Measurements from ENCODE around the gene MRPL55. TPM values are rescaled to one million over a fixed set of nuclear protein-coding genes. Genes with fewer than 3 reads are reported as not detected.

Gene MRPL55
- total RNA-seq, 2 experiments from 2014 or later: 75.0 to 82.4 TPM

- H3K4me3 Mint-ChIP-seq: peak overlapping the region; percentile 90
- peaks cover 40% of the 10 kb centered on the region for H3K4me1 Mint-ChIP-seq
- no peak for DNase-seq
Measured at GRCh38 chr1:228081578-228082213, 27.4 kb downstream of the MRPL55 start.

DNA sequence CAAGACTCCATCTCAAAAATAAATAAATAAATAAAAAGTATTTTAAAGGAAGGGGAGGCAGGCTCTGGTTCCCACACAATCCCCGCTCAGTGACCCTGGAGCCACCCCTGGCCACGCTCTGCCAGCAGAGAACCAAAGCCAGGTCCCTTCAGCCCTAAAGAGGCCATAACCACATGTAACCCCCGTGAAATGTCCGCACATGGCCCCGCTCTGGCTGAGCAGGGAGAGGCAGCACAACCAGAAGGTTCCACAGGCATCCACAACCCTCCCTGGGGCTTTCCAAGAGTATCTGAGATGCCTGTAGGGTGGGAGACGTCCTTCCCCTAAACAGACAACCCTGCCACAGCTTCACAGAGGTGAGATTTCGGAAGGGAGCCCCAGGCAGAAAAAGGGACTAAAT is 28.0 kb downstream of the MRPL55 start:
- peak overlapping the region; percentile 83 for H3K27ac Mint-ChIP-seq
- no peaks in the 10 kb centered on the region for H3K27me3 Mint-ChIP-seq
- no peaks in the 10 kb centered on the region for H3K9me3 Mint-ChIP-seq
- no peak for DNase-seq
- peaks cover 31% of the 10 kb centered on the region for H3K36me3 Mint-ChIP-seq
- H3K4me1 Mint-ChIP-seq: peaks cover 35% of the 10 kb centered on the region
- H3K4me3 Mint-ChIP-seq: peak overlapping the region; percentile 90

More at GRCh38 chr1:228081578-228082213, 27.4 kb downstream of the MRPL55 start:
- Mint-ChIP-seq H3K27me3 (no peaks in the 10 kb centered on the region), H3K27ac (peak overlapping the region; percentile 83), H3K9me3 (no peaks in the 10 kb centered on the region), H3K36me3 (peaks cover 34% of the 10 kb centered on the region)

DNA sequence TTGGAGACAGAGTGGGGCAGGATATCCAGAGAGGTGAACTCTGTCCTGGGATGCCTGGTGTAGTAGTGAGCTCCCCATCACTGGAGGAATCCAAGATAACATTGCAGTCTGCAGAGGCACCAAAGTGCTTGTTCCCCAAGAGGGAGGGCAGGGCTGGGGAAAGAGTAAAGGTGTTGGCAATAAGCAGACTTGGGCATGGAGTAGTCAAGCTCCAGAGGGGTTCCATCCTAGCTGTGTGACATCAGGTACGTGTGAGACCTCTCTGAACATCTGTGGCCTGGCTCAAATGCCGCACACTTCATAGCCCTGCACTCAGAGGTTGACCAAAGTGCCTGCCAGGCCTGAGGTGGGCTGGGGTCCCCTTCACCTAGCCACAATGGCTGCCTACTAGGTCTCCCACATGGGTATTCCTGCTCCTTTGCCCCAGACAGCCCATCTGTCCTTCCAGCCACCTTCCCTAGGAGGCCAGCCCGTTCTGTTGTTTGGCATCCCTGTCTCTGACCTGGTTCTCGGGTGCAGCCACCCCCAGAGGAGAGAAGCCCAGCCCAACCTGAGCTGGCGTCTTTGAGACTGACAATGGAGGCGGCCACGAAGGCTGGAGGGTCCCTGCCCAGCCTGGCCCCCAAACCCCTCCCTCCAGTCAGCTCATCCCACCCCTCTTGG is 29.4 kb downstream of the MRPL55 start:
- peak overlapping the region; percentile 43 for H3K4me3 Mint-ChIP-seq
- H3K4me1 Mint-ChIP-seq: peaks cover 21% of the 10 kb centered on the region
- H3K27me3 Mint-ChIP-seq: no peaks in the 10 kb centered on the region
- no peak overlapping the region for H3K27ac Mint-ChIP-seq
- no peak for DNase-seq
- H3K36me3 Mint-ChIP-seq: peaks cover 19% of the 10 kb centered on the region
- H3K9me3 Mint-ChIP-seq: no peaks in the 10 kb centered on the region

GRCh38 chr1:228079013-228079412 is 30.1 kb downstream of the MRPL55 start:
- Mint-ChIP-seq H3K9me3 (no peaks in the 10 kb centered on the region), H3K4me3 (no peak overlapping the region), H3K27me3 (no peaks in the 10 kb centered on the region), H3K36me3 (peaks cover 12% of the 10 kb centered on the region), H3K27ac (no peak overlapping the region), H3K4me1 (peaks cover 15% of the 10 kb centered on the region)
- no peak for DNase-seq

DNA sequence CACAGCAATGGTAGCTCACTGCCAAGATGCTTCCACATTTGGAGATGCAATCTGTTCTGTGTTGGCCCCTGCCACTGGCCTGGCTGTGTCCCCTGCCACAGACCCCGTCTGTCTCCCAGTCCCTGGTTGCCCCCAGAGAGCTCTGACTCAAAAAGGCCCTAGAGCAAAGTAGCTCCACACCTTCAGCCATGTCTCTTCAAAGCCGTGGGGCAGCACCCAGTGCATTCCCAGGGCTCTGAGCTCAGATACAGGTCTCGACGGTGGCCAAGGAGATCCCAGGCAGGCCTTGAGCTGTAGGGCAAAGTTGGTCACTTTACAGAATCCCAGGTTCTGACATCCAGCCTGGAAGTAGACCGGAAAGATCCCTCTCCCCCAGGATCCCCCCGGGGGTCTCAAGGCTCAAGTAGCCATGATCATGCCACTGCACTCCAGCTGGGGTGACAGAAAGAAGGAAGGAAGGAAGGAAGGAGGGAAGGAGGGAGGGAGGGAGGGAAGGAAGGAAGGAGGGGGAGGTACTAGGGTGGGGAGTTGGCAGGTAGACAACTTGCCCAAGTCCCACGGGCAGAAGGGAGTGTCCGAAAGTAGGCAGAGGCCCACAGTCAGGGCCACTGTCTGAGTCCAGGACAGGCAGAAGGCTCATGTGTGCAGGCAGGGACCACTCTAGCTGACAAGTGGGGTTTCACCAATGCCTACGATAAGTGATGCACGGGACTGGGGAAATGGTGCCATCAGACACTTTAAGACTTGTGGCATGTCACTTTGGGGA is 31.4 kb downstream of the MRPL55 start:
- no peak for DNase-seq
- H3K27ac Mint-ChIP-seq: no peak overlapping the region
- H3K9me3 Mint-ChIP-seq: no peaks in the 10 kb centered on the region
- H3K4me3 Mint-ChIP-seq: no peak overlapping the region
- peaks cover 3% of the 10 kb centered on the region for H3K36me3 Mint-ChIP-seq
- peaks cover 12% of the 10 kb centered on the region for H3K4me1 Mint-ChIP-seq
- H3K27me3 Mint-ChIP-seq: no peaks in the 10 kb centered on the region

DNA sequence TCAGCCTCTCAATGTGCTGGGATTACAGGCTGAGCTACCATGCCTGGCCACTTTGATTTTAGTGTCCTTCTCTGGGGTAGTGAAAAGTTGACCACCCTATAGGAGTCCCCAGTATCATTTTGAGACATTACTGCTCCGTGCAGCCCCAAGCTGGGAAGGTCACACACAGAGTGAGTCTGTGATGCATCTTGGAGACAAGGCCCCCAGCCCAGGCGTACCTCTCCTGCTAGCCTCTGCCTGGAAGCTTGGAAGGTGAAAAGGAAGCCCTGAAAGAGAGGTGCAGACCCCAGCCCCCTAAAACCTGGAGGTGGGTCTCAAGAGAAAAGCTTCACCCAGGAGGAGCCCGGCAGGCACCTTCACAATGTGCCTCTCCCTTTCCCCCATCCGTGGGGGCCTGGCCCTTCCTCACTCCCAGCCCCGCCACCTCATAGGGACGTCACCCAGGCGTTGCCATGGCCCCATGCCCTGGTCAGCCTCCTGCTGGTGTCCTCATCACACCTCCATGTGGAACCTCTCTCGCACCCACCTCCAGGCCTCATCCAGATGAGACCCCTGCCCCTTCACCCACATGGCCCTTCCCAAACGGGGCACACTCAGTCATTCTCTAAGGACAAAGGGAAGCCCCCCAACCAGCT is 32.2 kb downstream of the MRPL55 start:
- no peaks in the 10 kb centered on the region for H3K27me3 Mint-ChIP-seq
- H3K4me1 Mint-ChIP-seq: peaks cover 12% of the 10 kb centered on the region
- no peak overlapping the region for H3K4me3 Mint-ChIP-seq
- H3K9me3 Mint-ChIP-seq: no peaks in the 10 kb centered on the region
- DNase-seq: no peak
- no peak overlapping the region for H3K27ac Mint-ChIP-seq
- peaks cover 3% of the 10 kb centered on the region for H3K36me3 Mint-ChIP-seq

- no peaks in the 10 kb centered on the region for H3K27me3 Mint-ChIP-seq
- H3K36me3 Mint-ChIP-seq: no peaks in the 10 kb centered on the region
- no peaks in the 10 kb centered on the region for H3K9me3 Mint-ChIP-seq
- DNase-seq: no peak
- H3K27ac Mint-ChIP-seq: no peak overlapping the region
- peaks cover 9% of the 10 kb centered on the region for H3K4me1 Mint-ChIP-seq
- no peak overlapping the region for H3K4me3 Mint-ChIP-seq
Measured at GRCh38 chr1:228075801-228076271, 33.3 kb downstream of the MRPL55 start.

DNA sequence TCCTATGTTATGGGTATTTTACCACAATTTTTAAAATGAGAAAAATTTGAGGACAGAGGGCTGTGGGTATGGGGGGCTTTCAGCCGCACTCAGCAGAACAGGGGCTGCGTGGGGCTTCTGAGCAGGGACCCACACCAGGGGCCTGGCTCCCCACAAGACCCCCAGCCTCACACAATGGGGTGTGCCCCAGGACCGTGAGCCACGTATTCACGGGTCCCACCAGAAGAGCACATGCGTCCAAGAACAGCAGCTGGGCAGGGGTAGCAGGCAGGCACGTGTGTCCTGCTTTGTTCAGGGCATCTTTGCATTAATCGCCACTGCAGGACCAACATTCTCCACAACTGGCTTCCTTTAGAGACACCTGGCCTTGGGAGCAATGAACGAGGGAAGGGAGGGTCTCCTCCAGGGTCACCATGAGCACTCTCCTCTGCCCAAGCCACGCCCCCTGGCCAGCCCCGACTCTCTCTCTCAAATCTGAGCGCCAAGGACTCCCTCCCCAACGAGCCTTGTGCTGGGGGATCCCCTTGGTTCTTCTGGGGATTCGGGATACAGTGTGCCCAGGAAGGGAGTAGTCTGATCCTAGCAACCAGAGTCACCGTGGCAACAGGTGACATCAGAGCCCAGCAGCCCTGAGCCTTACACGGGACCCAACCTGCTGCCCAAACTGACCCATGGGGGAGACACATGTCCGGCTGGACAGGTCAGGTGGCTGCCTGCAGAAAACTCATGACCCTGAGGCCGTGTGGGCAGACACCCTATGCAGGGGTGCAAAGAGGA is 34.0 kb downstream of the MRPL55 start:
- Mint-ChIP-seq H3K36me3 (no peaks in the 10 kb centered on the region), H3K4me1 (peaks cover 9% of the 10 kb centered on the region), H3K4me3 (no peak overlapping the region), H3K9me3 (no peaks in the 10 kb centered on the region), H3K27me3 (no peaks in the 10 kb centered on the region), H3K27ac (no peak overlapping the region)
- DNase-seq: no peak

GRCh38 chr1:228073857-228074545 is 35.1 kb downstream of the MRPL55 start:
- Mint-ChIP-seq H3K4me3 (no peak overlapping the region), H3K27ac (no peak overlapping the region), H3K36me3 (no peaks in the 10 kb centered on the region), H3K27me3 (no peaks in the 10 kb centered on the region), H3K9me3 (no peaks in the 10 kb centered on the region), H3K4me1 (peaks cover 7% of the 10 kb centered on the region)
- no peak for DNase-seq

DNA sequence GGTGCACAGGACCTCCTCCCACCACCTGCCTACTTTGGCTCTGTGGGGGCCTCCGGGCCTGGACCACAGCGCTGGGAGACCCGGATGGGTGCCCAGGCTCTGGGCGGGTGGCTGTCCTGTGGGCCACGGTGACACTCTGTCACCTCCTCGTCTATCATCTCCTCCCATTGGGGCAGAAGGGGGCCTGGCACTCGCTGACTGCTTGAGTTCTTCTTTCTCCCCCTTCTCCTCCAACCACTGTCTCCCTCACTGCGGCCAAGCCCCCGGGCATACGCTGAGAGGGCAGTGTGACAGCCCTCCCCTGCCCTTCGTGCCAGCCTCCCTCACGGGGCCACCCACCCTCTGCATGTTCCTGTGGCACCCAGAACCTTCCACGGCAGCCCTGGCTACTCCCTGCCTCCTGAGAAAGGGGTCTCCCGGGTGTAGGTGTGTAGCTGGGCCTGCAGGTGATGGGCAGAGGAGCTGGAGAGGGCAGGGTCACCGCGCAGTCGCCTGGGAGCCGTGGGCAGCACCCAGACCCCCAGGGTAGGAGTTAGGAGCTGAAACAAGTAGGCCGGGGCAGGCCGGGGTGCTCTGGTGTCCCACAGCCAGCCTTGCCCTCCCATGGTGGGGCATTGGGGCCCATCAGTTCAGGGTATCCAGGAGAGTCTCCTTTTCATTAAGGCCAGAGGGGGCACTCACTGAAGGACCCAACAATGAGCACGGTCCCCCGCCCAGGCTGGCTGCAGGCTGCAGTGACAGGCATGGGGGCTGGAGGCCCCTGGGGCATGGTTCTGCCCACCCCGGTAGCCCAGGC is 35.8 kb downstream of the MRPL55 start:
- Mint-ChIP-seq H3K36me3 (no peaks in the 10 kb centered on the region), H3K9me3 (no peaks in the 10 kb centered on the region), H3K27ac (no peak overlapping the region), H3K27me3 (no peaks in the 10 kb centered on the region), H3K4me3 (no peak overlapping the region), H3K4me1 (peaks cover 5% of the 10 kb centered on the region)
- DNase-seq: no peak

DNA sequence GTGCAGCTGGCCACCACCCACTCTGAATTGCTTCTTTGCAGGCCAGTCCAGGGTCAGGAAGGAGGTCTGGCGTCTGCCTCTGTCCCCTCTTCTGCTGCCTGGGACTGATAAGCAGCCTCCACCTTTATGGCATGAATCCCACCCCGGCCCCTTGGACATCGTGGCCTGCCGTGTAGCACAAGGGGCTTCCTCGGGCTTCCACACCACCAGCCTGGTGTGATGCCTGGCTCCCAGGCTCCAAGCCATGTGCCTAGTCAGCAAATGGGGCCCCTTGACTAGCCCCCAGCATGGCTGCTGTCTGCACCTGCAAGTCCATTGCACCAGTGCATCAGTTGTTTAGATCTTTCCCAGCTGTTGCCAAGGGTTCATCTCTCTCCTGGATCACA is 36.4 kb downstream of the MRPL55 start:
- no peak overlapping the region for H3K4me3 Mint-ChIP-seq
- no peaks in the 10 kb centered on the region for H3K27me3 Mint-ChIP-seq
- no peak for DNase-seq
- no peaks in the 10 kb centered on the region for H3K9me3 Mint-ChIP-seq
- peaks cover 3% of the 10 kb centered on the region for H3K4me1 Mint-ChIP-seq
- no peaks in the 10 kb centered on the region for H3K36me3 Mint-ChIP-seq
- H3K27ac Mint-ChIP-seq: no peak overlapping the region

GRCh38 chr1:228071839-228072657 is 37.1 kb downstream of the MRPL55 start:
- Mint-ChIP-seq H3K27ac (no peak overlapping the region), H3K4me3 (no peak overlapping the region), H3K4me1 (peaks cover 2% of the 10 kb centered on the region), H3K27me3 (no peaks in the 10 kb centered on the region), H3K36me3 (no peaks in the 10 kb centered on the region), H3K9me3 (no peaks in the 10 kb centered on the region)
- no peak for DNase-seq

DNA sequence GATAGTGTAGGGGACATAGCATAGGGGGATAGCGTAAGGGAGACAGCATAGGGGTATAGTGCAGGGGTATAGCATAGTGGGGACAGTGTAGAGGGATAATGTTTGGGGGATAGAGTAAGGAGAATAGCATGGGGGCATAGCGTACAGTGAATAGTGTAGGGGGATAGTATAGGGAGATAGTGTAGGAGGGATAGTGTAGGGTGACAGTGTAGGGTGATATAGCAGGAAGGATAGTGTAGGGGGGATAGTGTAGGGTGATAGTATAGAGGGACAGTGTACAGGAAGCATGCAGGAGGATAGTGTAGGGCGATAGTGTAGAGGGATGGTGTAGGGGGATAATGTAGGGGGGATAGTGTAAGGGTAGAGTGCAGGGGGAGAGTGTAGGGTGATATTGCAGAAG is 38.2 kb downstream of the MRPL55 start:
- no peaks in the 10 kb centered on the region for H3K36me3 Mint-ChIP-seq
- H3K27ac Mint-ChIP-seq: no peak overlapping the region
- H3K27me3 Mint-ChIP-seq: peaks cover 8% of the 10 kb centered on the region
- DNase-seq: no peak
- H3K4me1 Mint-ChIP-seq: peaks cover 2% of the 10 kb centered on the region
- no peak overlapping the region for H3K4me3 Mint-ChIP-seq
- H3K9me3 Mint-ChIP-seq: no peaks in the 10 kb centered on the region

Data from activated naive CD8-positive, alpha-beta T cell treated with anti-CD3 and anti-CD28 coated beads for 36 hours (primary cell).